ENCODE results near the gene PYDC1. TPM values are rescaled to one million over a fixed set of nuclear protein-coding genes. Genes with fewer than 3 reads are reported as not detected.

The PYDC1 gene
- total RNA-seq, 1 donor from 2014 or later: not detected

GRCh38 chr16:31191697-31192428 is 25.1 kb downstream of the PYDC1 start:
- TF ChIP-seq, protein P1, sequence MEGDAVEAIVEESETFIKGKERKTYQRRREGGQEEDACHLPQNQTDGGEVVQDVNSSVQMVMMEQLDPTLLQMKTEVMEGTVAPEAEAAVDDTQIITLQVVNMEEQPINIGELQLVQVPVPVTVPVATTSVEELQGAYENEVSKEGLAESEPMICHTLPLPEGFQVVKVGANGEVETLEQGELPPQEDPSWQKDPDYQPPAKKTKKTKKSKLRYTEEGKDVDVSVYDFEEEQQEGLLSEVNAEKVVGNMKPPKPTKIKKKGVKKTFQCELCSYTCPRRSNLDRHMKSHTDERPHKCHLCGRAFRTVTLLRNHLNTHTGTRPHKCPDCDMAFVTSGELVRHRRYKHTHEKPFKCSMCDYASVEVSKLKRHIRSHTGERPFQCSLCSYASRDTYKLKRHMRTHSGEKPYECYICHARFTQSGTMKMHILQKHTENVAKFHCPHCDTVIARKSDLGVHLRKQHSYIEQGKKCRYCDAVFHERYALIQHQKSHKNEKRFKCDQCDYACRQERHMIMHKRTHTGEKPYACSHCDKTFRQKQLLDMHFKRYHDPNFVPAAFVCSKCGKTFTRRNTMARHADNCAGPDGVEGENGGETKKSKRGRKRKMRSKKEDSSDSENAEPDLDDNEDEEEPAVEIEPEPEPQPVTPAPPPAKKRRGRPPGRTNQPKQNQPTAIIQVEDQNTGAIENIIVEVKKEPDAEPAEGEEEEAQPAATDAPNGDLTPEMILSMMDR (IDR thresholded peaks at IDR 0.05; ENCODE audit: unreplicated experiment): no peak
- H3K27ac Mint-ChIP-seq: no peak overlapping the region
- H3K9me3 Mint-ChIP-seq (ENCODE audit: low read depth): no peaks in the 10 kb centered on the region
- no peak for DNase-seq (ENCODE audit: low spot score, unreplicated experiment)
- no peak overlapping the region for H3K4me3 Mint-ChIP-seq (ENCODE audit: low read depth)
- H3K36me3 Mint-ChIP-seq (ENCODE audit: insufficient read depth): peaks cover 64% of the 10 kb centered on the region
- H3K4me1 Mint-ChIP-seq (ENCODE audit: low read depth): no peaks in the 10 kb centered on the region
- no peaks in the 10 kb centered on the region for H3K27me3 Mint-ChIP-seq

- peaks cover 68% of the 10 kb centered on the region for H3K36me3 Mint-ChIP-seq (ENCODE audit: insufficient read depth)
- no peaks in the 10 kb centered on the region for H3K27me3 Mint-ChIP-seq
- TF ChIP-seq, protein P1 (IDR thresholded peaks at IDR 0.05; ENCODE audit: unreplicated experiment): no peak
- H3K4me3 Mint-ChIP-seq (ENCODE audit: low read depth): no peak overlapping the region
- H3K27ac Mint-ChIP-seq: peak overlapping the region; percentile 62
- no peaks in the 10 kb centered on the region for H3K4me1 Mint-ChIP-seq (ENCODE audit: low read depth)
- no peak for DNase-seq (ENCODE audit: low spot score, unreplicated experiment)
- H3K9me3 Mint-ChIP-seq (ENCODE audit: low read depth): no peaks in the 10 kb centered on the region
Measured at GRCh38 chr16:31190818-31191444, 26.0 kb downstream of the PYDC1 start.

DNA sequence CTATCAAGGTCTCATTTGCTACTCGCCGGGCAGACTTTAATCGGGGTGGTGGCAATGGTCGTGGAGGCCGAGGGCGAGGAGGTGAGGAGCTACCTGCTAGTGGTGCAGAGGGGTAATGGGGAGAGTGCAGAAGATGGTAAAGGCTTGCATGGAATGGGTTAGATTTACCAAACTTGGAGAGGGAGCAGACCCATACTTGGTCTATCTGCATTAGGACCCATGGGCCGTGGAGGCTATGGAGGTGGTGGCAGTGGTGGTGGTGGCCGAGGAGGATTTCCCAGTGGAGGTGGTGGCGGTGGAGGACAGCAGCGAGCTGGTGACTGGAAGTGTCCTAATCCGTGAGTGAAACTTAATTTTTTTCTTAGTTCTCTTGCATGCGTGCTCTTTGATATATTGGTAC is 26.9 kb downstream of the PYDC1 start:
- Mint-ChIP-seq H3K27me3 (no peaks in the 10 kb centered on the region), H3K9me3 (ENCODE audit: low read depth) (no peaks in the 10 kb centered on the region), H3K4me1 (ENCODE audit: low read depth) (no peaks in the 10 kb centered on the region), H3K27ac (peak overlapping the region; percentile 76), H3K36me3 (ENCODE audit: insufficient read depth) (peaks cover 71% of the 10 kb centered on the region), H3K4me3 (ENCODE audit: low read depth) (no peak overlapping the region)
- TF ChIP-seq, protein P1 (IDR thresholded peaks at IDR 0.05; ENCODE audit: unreplicated experiment): no peak
- no peak for DNase-seq (ENCODE audit: low spot score, unreplicated experiment)

DNA sequence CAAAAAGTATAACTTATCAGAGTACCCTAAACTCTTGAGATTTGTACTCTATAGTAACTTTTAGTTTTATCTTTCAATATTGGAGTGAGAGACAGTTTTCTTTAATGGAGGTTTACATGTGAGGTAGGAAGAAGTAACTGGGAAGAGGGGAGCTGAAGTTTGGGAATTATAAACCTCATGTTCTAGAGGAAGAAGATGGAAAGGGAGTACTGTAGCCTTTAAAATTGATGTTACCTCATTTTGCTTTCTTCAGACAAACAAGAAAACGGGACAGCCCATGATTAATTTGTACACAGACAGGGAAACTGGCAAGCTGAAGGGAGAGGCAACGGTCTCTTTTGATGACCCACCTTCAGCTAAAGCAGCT is 27.5 kb downstream of the PYDC1 start:
- H3K9me3 Mint-ChIP-seq (ENCODE audit: low read depth): no peaks in the 10 kb centered on the region
- H3K27ac Mint-ChIP-seq: peak overlapping the region; percentile 0
- no peak for DNase-seq (ENCODE audit: low spot score, unreplicated experiment)
- TF ChIP-seq, protein P1 (IDR thresholded peaks at IDR 0.05; ENCODE audit: unreplicated experiment): no peak
- H3K27me3 Mint-ChIP-seq: no peaks in the 10 kb centered on the region
- H3K36me3 Mint-ChIP-seq (ENCODE audit: insufficient read depth): peaks cover 70% of the 10 kb centered on the region
- H3K4me1 Mint-ChIP-seq (ENCODE audit: low read depth): no peaks in the 10 kb centered on the region
- H3K4me3 Mint-ChIP-seq (ENCODE audit: low read depth): no peak overlapping the region

- Mint-ChIP-seq H3K4me3 (ENCODE audit: low read depth) (no peak overlapping the region), H3K36me3 (ENCODE audit: insufficient read depth) (peaks cover 72% of the 10 kb centered on the region), H3K4me1 (ENCODE audit: low read depth) (no peaks in the 10 kb centered on the region), H3K9me3 (ENCODE audit: low read depth) (no peaks in the 10 kb centered on the region), H3K27ac (peak overlapping the region; percentile 81), H3K27me3 (no peaks in the 10 kb centered on the region)
- DNase-seq (ENCODE audit: low spot score, unreplicated experiment): no peak
- TF ChIP-seq, protein P1 (IDR thresholded peaks at IDR 0.05; ENCODE audit: unreplicated experiment): no peak
Measured at GRCh38 chr16:31188450-31189411, 28.2 kb downstream of the PYDC1 start.
